GM18867 (cell line): Measurements from ENCODE around the gene PNPT1.
A peak's percentile ranks its signal among the peaks of the same experiment; 100 is the strongest.
"Not testable (repeated sequence)": the region's sequence is repeated elsewhere in the genome, so short reads cannot be mapped to it uniquely, and the experiment has no call there.

Source experiments
- ATAC-seq: cut with Tn5 transposase; IDR thresholded peaks from one replicate; pipeline ENCODE4 v1.9.1; 2021; ENCODE audit warnings: mild to moderate bottlenecking, moderate library complexity; ENCODE audit not compliant: unreplicated experiment

The PNPT1 gene

GRCh38 chr2:55601849-55602248 is 91.8 kb downstream of the PNPT1 start:
- no peak for ATAC-seq

DNA sequence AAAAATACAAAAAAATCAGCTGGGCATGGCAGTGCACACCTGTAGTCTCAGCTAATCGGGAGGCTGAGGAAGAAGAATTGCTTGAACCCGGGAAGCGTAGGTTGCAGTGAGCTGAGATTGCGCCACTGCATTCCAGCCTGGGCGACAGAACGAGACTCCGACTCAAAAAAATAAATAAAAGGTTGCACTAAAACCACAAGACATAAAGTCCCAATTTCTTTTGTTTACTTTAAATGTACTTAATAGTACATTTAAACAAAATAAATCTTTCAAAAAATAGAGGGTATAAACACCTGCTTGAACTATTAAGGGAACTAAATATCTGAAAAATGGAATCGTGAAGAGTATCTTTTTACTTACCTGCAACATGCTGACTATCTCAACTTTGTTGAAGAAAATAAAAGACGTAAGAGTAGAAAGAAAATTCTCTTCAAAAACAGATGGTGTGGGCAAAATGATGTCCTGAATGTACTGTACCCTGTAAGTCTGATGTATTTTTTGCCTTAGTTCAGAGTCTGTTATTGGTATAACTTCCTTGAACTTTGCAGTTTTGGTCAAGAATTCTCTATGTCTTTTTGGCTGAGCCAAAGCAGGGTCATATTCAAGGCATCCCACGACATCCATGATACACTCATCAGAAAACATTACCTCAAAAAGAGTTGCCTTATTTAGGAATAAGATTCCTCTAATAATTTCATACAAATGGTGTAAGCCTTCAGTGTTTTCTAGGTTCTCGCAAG is 95.4 kb downstream of the PNPT1 start:
- ATAC-seq, result no peak

DNA sequence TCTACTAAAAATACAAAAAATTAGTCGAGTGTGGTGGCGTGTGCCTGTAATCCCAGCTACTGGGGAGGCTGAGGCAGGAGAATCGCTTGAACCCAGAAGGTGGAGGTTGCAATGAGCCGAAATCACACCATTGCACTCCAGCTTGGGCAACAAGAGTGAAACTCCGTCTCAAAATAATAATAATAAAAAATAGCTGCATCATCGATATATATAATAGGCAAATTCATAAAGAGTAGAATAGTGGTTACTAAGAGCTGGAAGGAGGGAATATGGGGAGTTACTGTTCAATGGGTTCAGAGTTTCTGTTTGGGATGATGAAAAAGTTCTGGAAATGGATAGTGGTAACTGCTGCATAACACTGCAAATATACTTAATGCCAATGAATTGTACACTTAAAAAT is 96.8 kb downstream of the PNPT1 start:
- ATAC-seq, result not testable (repeated sequence)

DNA sequence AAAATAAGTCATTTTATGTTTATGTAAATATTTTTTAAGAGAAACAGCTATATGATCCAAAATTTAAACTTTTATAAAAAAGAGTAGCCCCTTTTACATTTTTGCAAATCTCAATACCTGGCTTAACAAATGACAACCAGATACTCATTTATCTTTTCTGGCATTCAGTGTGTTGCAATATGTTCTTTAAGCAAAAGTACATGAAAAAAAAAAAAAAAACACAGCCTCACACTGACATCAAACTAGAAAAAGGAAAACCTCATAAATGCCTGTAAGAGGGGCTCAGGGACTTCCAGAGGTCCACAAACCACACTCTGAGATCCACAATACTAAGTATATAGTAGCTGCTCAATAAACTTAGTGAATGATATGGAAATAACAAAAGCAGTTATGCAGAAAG is 98.1 kb downstream of the PNPT1 start:
- ATAC-seq, result no peak

DNA sequence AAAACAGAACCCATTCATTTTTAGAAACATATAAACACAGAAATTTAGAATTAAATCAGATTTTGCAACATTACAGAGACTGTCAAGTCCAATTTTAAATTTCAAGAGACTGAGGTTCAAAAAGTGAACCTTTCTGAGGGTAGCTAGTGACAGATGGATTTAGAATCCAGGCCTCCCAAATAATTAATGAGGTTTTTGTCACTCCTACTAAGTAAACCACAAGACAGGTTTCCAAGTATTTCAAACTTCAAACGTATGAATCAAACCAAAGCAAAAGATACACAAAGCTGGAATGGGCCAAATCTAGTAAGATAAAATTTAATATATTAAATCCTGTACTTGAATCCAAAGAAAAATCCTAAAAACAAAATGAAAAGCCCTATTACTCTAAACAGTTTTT is 101.5 kb downstream of the PNPT1 start:
- ATAC-seq, result no peak

DNA sequence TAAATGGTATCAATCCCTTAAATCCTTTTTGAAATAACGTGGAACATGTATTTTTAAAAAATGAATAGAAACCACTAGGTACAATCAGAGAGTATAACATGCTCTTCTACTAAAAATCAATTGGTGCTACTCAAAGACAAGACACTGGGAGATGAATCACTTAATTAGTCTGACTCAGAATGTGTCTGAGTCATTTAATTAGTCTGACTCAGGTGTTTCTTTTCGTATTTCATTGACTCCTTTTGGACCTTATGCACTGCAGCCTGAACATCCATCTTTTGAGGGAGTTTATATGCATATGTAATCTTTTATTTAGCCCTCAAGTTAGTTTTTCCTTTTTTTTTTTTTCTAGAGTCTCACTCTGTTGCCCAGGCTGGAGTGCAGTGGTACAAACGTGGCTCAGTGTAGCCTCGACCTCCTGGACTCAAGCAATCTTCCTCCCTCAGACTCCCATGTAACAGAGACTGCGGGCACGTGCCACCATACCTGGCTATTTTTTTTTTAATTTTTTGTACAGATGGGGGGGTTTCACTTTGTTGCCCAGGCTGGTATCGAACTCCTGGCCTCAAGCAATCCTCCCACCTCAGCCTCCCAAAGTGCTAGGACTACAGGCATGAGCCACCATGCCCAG is 102.7 kb downstream of the PNPT1 start:
- peak; percentile 73 for ATAC-seq

GRCh38 chr2:55585451-55586080 is 108.1 kb downstream of the PNPT1 start:
- no peak for ATAC-seq
